Endothelial cell (in vitro differentiated cells): ENCODE results near the gene IRF4. TPM values are rescaled to one million over a fixed set of nuclear protein-coding genes. Genes with fewer than 3 reads are reported as not detected.

Source experiments
- DNase-seq: peaks from one replicate; pipeline ENCODE4 v3.0.0; 2021; ENCODE audit warnings: low spot score
- H3K27ac Mint-ChIP-seq: one replicate; pipeline ENCODE4 v1.8.0; 2021; ENCODE audit warnings: mixed read lengths, inconsistent platforms; ENCODE audit not compliant: unreplicated experiment
- H3K27me3 Mint-ChIP-seq: one replicate; pipeline ENCODE4 v1.8.0; 2021; ENCODE audit warnings: mild to moderate bottlenecking, moderate library complexity, mixed read lengths, inconsistent platforms; ENCODE audit not compliant: unreplicated experiment
- H3K36me3 Mint-ChIP-seq: one replicate; pipeline ENCODE4 v1.8.0; 2021; ENCODE audit warnings: mild to moderate bottlenecking, low read depth, mixed read lengths, inconsistent platforms; ENCODE audit not compliant: unreplicated experiment
- H3K4me1 Mint-ChIP-seq: one replicate; pipeline ENCODE4 v1.8.0; 2021; ENCODE audit warnings: mild to moderate bottlenecking, mixed read lengths, inconsistent platforms; ENCODE audit not compliant: unreplicated experiment
- H3K4me3 Mint-ChIP-seq: one replicate; pipeline ENCODE4 v1.8.0; 2021; ENCODE audit warnings: mild to moderate bottlenecking, mixed read lengths, inconsistent platforms; ENCODE audit not compliant: unreplicated experiment
- H3K9me3 Mint-ChIP-seq: one replicate; pipeline ENCODE4 v1.8.0; 2021; ENCODE audit warnings: mixed read lengths, inconsistent platforms; ENCODE audit not compliant: unreplicated experiment
- CTCF ChIP-seq: fragments of 200-600 bp; sonication (generic); IDR thresholded peaks from one replicate; pipeline ENCODE4 v1.5.0; 2021; ENCODE audit warnings: antibody characterized with exemption; ENCODE audit not compliant: unreplicated experiment
- total RNA-seq: library from RNA; stranded (reverse); fragmentation: NEBNext Ultra II Directional; extraction: Animal tissue kit (Norgen Biotek cat#: 25700); gene quantifications from one replicate; pipeline ENCODE4 v1.2.1, GENCODE V29; 2021; ENCODE audit not compliant: unreplicated experiment

IRF4 gene
- total RNA-seq, 1 donor from 2014 or later: not detected

DNA sequence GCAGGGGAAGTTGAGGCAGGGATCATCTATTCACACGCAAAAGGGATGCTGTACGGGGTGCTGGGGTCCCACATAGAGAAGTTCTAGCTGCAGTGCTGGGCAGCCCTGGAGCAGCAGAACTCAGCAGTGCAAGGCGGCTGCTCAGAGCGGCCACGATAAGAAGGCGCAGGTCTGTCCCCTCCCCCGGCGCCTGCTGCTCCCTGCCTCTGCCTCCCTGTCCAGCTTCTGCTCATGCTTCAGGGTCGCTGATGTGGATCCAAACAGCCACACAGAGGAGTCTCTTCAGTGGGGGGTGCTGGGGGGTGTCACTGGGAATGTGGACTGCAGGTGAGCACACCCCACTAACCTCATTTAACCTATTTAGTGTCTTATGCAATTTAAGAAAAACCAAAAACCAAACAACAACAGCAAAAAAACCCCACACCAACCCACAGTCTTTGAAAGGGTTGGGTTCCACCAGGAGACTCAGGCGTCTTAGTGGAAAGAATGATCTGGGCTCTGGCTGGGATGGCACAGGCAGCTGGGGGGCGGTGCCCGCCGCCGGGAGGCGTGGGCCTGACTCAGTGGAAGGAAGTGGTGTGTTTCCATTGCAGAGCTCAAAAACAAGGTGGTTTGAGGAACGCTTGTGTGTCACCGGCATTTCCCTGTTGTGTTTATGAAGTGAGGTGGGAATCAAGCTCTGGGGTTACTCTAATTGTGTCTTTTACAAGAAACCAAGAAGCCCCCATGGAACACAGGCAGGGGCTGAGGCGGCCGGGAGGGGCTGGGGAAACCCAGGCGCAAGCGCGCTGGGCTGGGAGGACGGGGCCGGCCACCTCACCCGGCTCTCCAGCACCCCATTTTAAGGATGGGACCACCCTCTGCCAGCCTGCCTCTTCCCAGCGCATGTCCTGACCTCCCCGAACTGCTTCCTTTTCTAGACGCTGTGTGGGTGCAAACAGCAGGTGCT lies 55.1 kb downstream of the IRF4 start:
- H3K27ac Mint-ChIP-seq: no peak overlapping the region
- no peak for TF ChIP-seq CTCF
- DNase-seq: no peak

DNA sequence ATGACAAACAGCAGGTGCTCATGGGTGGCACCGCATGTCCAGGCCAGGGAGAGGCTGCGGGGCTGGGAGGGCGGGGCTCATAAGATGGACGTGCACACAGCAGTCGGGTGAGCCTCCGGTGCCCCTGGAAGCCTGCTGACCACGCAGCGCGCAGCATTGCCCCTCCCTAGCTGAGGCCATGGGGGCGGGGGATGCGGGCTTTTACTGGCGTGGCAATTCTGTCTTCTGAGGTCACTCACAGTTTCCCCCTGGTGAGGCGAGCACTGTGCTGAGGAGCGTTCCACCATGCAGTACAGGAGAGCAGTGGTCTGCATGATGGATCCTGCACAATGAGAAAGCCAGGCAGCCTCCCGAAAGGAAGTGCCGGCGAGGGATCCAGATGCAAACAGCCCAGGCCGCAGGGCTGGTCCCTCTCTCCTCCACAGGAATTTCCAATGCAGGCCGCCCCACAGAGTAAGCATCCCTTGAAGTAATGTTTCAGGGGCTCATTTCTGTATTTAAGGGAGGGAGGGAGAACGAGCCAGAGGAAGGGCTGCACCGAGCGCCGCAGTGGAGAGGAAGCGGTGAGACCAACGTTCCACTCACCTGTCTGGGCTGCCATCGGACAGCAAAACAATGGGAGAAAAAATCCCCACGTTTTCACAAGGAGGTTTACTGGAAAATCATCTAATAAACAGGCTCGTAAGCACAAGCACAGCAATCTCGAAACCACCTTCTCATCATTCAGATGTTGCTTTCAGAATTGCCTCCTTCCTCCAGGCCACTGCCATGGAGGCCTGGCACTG lies 56.0 kb downstream of the IRF4 start:
- H3K4me3 Mint-ChIP-seq: no peak overlapping the region
- H3K4me1 Mint-ChIP-seq: no peaks in the 10 kb centered on the region
- peaks cover 8% of the 10 kb centered on the region for H3K27me3 Mint-ChIP-seq
- peaks cover 8% of the 10 kb centered on the region for H3K36me3 Mint-ChIP-seq
- no peak overlapping the region for H3K27ac Mint-ChIP-seq
- no peak for TF ChIP-seq CTCF
- H3K9me3 Mint-ChIP-seq: peaks cover 5% of the 10 kb centered on the region
- DNase-seq: no peak

More for the DNA sequence above, 55.1 kb downstream of the IRF4 start:
- H3K36me3 Mint-ChIP-seq: peaks cover 8% of the 10 kb centered on the region
- H3K4me3 Mint-ChIP-seq: no peak overlapping the region
- H3K4me1 Mint-ChIP-seq: no peaks in the 10 kb centered on the region
- H3K9me3 Mint-ChIP-seq: peaks cover 5% of the 10 kb centered on the region
- peaks cover 8% of the 10 kb centered on the region for H3K27me3 Mint-ChIP-seq

- peaks cover 8% of the 10 kb centered on the region for H3K36me3 Mint-ChIP-seq
- no peaks in the 10 kb centered on the region for H3K4me1 Mint-ChIP-seq
- TF ChIP-seq CTCF: no peak
- no peak overlapping the region for H3K27ac Mint-ChIP-seq
- DNase-seq: no peak
- H3K27me3 Mint-ChIP-seq: peaks cover 8% of the 10 kb centered on the region
- H3K4me3 Mint-ChIP-seq: no peak overlapping the region
- H3K9me3 Mint-ChIP-seq: peaks cover 5% of the 10 kb centered on the region
Observed at GRCh38 chr6:448296-449056, 56.9 kb downstream of the IRF4 start.

DNA sequence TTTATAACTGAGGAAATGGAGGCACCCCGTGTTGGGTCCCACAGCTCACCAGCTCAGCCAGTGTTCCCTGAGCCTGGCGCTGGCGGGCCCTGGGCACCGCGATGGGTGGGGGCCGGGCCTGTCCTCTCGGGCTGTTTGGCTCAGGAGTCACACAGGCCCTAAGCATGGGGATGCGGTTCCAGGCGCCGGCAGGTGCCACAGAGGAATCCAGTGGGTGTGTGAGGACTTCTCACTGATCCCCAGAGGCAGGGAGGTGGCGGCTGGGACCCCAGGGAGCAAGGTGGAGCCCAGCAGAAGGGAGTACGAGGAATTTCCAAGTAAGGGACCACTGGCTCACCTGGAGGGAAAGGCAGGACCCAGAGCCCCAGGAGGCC lies 57.5 kb downstream of the IRF4 start:
- DNase-seq: no peak
- Mint-ChIP-seq H3K9me3 (peaks cover 5% of the 10 kb centered on the region), H3K36me3 (peaks cover 8% of the 10 kb centered on the region), H3K27me3 (peaks cover 7% of the 10 kb centered on the region), H3K27ac (no peak overlapping the region), H3K4me3 (no peak overlapping the region), H3K4me1 (no peaks in the 10 kb centered on the region)
- TF ChIP-seq CTCF: no peak
